HG03575 (cell line): Measurements from ENCODE around the gene KYAT1.

Experiments used
- ATAC-seq: cut with Tn5 transposase; IDR thresholded peaks from one replicate; pipeline ENCODE4 v1.9.1; 2021; ENCODE audit not compliant: unreplicated experiment, insufficient number of reproducible peaks, low FRiP score; ENCODE audit errors: extremely low read depth

Gene KYAT1

DNA sequence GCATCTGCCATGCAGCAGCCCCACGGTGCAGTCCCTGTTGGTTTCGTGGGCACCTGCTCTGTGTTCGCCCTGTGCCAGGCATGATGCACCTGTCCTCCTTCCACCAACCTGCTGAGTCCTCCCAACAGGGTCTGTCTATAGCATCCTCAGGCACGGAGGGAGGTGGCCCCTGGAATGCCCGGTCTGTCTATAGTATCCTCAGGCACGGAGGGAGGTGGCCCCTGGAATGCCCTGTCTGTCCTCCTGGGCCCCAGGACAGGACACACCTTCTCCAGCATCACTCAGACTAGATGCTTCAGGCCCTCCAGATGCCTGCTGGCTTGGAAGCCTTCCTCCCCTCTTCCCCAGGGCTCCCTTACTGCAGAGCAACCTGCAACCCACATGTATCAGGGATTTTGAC is 29.2 kb upstream of the KYAT1 start:
- no peak for ATAC-seq

DNA sequence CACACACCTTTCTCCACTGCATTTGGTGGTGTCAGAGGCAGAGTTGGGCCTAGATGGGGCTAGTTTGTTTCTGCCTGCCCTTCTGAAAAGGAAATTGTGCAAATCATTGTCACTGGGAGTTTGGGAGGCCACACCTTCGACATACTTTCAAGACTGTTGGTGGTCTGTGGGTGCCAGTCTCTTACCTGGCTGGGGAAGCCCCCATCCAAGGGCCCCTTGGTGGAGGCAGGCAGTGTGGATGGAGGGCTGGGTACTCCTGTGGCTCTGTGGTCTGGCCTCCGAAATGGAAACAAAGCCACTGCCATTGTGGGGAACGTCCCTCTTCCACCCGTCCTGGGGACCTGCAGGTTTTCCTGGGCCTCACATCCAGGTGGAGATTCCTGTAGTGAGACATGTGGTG is 28.1 kb upstream of the KYAT1 start:
- no peak for ATAC-seq

DNA sequence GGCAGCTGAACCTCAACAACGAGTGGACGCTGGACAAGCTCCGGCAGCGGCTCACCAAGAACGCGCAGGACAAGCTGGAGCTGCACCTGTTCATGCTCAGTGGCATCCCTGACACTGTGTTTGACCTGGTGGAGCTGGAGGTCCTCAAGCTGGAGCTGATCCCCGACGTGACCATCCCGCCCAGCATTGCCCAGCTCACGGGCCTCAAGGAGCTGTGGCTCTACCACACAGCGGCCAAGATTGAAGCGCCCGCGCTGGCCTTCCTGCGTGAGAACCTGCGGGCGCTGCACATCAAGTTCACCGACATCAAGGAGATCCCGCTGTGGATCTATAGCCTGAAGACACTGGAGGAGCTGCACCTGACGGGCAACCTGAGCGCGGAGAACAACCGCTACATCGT is 26.6 kb upstream of the KYAT1 start:
- ATAC-seq: no peak

DNA sequence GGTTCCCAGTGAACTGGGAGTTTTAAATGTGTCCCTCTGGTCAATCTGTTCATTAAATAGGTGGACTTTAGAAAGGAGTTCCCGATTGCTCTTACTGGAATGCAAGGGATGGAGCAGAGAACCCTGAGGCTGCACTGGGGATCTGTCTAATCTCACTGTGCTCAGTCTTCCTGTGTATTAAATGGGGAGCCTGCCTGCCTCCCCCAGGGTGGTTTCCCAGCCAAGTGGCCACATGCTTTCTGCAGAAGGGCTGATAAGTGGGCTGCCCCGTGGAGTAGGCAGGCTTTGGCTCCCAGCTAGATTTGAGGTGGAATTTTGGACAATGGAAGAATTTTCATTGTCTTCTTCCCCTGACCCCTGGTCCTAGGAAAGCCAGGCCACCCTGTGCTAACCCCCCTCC is 25.0 kb upstream of the KYAT1 start:
- no peak for ATAC-seq

DNA sequence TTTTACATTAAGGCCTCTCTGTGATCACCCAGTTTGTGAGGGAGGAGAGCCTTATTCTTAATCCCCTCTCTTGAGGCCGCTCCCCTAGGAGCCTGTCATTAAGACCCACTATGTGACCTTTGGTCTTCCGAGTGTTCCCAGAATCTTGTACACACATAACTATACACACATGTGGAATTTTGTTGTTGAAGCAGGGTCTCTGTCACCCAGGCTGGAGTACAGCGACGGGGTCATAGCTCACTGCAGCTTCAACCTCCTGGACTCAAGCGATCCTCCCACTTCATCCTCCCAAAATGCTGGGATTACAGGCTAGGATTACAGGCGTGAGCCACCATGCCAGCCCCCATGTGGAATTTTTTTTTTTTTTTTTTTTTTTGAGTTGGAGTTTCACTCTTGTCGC is 24.2 kb upstream of the KYAT1 start:
- no peak for ATAC-seq

DNA sequence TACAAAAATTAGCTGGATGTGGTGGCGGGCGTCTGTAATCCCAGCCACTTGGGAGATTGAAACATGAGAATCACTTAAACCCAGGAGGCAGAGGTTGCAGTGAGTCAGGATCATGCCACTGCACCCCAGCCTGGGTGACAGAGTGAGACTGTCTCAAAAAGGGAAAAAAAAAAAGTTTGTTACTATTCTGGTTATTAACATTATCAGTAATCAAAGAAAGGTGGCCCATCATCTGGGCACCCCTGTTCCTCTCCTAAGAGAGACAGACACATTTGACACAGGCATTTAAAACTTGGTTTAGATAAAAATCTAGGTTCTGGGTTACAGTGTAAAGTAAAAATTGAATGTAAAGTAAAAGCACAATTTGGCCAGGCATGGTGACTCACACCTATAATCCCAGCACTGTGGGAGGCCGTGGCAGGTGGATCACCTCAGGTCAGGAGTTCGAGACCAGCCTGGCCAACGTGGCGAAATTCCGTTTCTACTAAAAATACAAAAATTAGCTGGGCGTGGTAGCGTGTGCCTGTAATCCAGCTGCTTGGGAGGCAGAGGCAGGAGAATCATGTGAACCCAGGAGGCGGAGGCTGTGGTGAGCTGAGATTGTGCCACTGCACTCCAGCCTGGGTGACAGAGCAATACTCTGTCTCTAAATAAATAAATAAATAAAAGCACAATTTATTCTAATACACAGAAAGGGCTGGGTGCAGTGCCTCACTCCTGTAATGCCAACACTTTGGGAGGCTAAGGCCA is 22.3 kb upstream of the KYAT1 start:
- no peak for ATAC-seq

DNA sequence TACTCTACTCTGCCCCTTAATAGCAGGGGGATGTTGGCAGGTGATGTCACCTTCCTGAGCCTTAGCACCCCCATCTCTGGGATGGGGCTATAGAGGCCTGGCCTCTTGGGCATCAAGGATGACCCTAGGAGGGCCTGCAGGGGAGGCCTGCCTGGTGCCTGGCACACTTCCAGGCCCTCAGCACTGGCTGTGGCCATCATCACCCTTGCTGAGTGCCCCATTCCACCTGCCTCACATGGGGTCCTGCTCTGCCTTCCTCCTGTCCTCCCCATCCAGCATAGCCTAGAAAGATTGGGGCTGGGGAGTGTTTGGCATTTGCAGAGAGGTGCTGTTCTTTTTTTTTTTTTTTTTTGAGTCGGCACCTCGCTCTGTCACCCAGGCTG is 21.3 kb upstream of the KYAT1 start:
- ATAC-seq: no peak

DNA sequence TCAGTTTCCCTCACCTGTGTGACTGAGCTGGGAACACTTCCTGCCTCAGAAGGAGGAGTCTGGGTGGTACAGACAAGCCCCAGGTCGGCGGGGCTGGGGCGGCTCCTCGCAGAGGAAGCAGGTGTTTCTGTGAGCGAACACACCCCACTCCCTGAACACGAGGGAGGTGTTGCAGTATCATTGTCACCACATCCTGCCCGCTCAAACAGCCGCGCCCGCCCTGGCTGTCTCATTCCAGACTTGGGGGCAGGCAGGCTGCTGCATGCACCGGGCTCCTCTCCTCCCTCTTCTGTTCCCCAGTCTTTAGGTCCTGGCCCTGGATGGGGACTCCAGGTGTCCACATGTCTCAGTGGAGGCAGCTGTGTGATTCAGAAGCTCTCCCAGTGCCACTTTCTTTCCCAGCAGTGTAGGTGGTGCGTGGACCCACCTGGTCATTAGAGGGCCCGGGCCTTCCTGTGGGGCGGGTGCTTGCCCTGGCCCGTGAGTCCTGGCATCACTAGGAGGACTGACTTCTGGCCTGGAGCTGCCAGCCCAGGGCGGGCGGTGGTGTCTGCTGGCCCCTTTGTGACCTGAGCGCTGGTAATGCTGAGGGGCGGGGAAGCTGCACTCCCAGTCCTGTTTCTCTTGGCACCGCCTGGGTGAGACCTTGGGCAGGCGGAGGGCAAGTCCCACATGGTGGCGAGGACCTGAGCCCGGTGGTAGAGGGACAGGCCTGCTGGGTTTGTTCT is 20.8 kb upstream of the KYAT1 start:
- no peak for ATAC-seq

DNA sequence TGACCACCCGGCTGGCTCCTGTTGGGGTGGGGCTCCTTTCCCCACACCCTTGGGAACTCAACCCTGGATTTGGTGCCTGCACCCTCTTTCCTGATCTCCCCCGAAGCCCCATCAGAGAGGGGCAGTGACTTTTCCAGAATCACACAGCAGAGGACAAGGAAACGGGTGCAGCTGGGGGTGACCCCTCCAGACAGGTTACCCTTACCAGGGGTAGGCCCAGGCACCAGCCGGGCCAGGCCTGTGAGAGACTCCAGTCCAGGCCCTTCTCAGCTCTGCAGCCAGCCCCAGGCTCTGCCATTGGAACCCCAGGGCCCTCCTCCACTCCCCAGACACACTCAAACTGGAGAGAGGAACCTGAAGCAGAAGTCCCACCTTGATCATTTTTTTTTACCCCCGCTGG is 20.1 kb upstream of the KYAT1 start:
- ATAC-seq: no peak

DNA sequence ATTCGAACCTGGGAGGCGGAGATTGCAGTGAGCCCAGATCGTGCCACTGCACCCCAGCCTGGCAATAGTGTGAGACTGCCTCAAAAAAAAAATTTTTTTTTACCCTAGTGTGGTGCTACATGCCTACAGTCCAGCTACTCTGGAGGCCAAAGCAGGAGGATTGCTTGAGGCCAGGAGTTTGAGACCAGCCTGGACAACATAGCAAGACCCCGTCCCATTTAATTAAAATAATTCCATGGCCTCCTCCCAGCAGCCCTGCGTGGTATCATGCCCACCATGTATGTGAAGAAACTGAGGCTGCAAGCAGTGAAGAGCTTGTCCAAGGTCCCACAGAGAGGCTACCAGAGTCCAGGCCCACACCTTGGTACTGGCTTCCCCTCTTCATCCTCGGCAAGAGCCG is 19.6 kb upstream of the KYAT1 start:
- ATAC-seq: no peak

DNA sequence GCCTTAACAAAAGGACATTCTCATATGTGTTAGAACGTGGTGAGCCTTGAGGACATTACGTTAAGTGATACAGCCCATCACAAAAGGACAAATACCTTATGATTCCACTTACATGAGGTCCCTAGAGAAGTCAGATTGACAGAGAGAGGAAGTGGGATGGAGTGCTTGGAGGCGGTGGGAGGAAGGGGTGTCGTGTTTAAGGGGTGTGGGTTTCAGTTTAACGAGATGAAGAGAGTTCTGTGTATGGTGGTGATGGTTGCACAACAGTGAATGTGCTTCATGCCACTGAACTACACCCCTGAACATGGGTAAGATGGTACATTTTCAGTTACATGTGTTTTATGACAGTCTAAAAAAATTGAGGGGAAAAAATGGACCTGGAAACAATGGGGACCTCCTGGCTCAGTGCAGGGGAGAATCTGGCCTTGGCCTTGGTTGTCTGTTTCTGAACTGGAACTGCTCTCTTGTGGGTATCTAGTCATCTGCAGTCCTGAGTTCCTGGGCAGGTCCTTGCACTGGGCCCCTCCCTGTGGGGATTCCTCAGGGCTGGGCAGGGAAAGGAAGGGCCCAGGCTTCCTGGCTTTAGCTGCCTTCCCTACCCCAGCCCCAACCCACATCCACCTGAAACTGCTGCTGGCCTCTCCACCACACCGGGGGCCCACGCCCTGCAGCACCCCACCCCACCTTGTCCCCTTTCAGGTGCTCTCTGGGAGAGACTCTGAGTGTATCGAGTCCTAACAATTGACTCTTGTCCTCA is 18.0 kb upstream of the KYAT1 start:
- ATAC-seq: no peak

DNA sequence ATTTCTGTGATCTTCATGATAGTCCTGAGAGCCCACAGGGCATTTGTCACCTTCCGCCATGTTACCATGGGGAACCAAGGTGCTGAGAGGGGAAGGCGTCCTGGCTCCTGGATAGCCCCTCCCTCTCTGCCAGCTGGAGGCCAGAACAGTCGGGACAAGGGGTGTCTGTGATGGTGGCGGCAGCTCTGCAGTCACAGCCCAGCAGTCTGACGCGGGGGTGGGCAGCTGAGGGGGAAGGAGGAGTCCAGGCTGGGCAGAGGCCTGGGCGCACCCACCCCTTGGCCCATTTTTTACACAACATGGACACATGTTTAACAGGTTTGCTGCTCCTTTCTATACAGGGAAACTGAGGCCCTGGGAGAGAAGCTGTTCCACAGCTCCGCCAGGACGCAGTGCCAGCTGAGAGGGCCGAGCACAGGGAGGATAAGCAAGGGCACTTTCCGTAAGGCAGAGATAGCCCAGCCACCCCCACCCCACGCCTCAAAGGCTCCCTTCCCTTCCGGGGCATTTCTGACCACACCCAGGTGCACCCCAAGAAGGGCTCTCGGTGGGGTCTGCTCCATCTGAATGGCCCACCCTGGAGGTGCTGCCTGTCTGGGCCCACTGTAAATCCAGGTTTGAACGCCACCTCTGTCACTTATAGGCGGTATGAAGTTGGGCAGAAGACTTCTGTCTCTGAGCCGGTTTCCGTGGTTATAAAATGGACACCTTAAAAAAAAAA is 17.3 kb upstream of the KYAT1 start:
- no peak for ATAC-seq

DNA sequence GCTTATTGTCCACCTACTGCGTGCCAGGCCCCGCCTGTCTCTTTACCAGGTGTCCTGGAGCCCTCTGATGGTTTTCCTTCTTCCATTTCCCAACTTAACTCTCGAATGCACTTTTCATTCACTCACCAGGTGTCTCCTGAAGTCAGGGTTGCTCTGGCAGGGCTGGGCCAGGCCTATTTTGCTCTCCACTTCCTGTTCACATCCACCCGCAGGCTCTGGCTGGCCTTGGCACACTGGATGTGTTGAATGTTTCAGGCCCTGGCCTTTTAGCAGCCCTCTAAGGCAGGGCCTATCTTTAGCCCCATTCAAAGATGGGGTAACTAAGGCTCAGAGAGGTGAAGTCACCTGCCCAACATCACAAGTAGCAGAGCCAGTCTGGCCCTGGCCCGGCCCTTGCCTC is 16.6 kb upstream of the KYAT1 start:
- ATAC-seq: no peak

DNA sequence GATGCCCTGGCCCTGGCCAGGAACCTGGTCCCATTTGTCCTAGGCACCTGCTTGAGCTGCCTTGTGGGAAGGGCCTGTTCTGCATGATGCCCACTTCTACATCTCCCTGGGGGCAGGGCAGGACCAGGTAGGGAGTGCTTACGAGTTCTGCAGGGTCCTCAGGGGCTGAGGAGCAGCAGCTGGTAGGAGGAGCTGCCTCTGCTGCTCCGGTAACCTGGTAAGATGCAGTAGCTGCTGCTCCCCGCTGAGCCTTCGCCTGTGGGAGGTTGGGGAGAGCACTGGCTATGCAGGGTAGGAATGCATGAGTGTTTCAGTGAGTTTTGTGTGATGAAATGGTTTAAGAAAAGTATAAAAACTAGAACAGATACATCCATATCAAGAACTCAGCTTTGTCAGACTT is 13.8 kb upstream of the KYAT1 start:
- ATAC-seq: no peak

DNA sequence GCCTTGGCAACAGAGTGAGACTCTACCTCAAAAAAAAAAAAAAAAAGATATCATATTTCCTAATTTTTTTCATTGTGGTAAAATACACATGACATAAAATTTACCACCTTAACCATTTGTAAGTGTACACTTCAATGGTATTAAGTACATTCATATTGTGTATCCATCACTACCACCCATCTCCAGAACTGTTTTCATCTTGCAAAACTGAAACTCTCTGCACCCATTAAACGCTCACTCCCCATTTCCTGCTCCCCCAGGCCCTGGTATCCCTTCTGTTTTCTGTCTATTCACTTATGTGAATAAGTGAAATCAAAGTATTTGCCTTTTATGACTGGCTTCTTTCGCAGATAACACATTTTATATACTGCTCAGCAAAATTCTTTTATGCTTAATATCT is 13.0 kb upstream of the KYAT1 start:
- no peak for ATAC-seq

DNA sequence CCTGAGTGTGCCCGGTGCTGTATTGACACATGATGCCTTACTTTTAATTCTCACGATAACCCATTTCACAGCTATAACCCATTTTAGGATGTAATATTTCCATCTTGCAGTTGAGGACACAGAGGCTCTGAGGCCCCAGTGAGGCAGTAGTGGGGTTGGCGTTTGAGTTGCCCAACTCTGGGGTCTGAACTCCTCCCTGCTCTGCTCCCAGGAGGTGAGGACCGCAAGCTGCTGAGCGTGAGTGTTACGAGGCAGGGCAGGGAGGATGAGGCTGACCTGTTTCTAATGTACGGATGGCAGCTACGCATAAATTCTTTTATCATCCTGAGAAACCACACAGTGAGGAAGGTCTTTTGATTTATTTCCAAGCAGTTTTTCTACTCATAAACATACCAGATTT is 11.6 kb upstream of the KYAT1 start:
- no peak for ATAC-seq

DNA sequence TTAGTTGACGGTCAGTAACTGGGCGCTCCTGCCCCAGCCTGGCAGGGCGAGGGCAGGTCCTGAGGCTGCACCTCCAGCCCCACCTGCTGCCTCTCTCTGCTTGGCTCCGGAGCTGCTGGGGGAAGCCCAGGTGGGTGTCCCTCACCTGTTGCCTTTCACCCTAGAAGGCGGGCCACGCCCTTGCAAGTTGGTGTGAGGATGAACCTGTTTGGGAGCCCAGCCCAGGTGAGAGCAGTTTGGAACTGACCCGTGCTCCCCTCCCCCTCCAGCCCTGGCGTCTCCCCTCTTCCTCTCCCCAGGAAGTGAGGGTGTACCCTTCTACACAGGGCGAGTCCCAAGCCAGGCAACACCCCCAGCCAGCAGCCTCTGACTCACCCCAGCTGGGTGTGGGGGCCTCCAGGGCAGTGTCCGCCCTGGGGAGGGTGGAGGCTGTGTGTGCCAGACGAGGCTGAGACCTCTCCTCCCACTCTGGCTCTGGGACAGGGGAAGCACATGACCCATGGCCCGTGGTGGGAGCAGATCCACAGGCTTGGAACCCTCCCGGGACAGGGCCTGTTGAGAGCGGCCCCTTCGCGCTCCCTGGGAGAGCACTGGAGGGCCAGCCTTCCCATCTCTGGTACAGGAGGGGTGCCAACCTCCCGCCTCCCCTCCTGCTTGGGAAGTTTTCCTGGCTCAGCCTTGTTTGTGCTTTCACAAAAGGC is 10.6 kb upstream of the KYAT1 start:
- ATAC-seq: no peak

DNA sequence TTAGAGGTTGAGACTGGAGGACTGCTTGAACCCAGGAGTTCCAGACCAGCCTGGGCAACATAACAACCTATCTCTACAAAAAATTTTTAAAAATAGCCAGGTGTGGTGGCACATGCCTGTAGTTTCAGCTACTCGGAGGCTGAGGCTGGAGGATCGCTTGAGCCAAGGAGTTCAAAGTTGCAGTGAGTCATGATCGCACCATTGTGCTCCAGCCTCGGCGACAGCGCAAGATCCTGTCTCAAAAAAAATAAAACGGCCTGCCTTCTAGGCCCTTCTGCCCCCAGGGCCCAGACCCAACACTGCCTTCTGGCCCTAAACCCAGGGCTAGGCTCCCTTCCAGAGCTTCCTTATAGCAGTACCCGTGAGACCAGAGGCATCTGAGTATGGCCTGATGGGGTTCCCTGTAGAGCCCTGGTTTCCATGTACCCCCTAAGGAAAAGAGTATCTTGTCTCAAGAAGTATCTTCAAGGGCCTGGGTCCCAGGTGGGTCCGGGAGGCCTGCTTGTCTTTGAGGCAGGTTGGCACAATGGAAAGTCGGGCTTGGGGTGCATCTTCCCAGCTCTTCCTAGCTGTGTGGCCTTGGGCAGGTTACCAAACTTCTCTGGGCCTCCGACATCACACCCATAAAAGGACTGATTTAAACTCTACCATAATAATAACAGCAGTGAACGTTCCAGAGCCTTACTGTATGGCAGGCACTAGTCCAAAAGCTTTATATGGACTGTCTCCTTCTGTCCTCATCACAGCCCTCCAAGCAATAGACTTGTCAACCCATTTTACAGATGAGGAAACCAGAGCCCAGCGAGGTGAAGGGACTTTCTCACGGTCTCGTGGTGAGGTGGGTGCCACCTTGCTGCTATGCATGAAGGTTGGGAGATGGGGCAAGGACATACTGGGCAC is 9.8 kb upstream of the KYAT1 start:
- ATAC-seq: no peak
